Smooth muscle cell (in vitro differentiated cells): Measurements from ENCODE around the gene PPP2R2B. TPM values are rescaled to one million over a fixed set of nuclear protein-coding genes. Genes with fewer than 3 reads are reported as not detected.

ENCODE experiments used
- DNase-seq: peaks from one replicate; lab custom pipeline; 2025; ENCODE audit not compliant: unreplicated experiment; lab: John Stamatoyannopoulos, UW
- H2AFZ ChIP-seq: fragments of 200-600 bp; sonication (generic); 2 replicates; pipeline ENCODE4 v1.6.0; 2016; ENCODE audit warnings: antibody characterized with exemption, low read depth, mild to moderate bottlenecking
- H3F3A ChIP-seq: fragments of 200-600 bp; sonication (generic); 2 replicates; pipeline ENCODE4 v1.6.0; 2017; ENCODE audit warnings: antibody characterized with exemption, low read depth
- H3K27ac ChIP-seq: fragments of 200-600 bp; sonication (generic); 2 replicates; pipeline ENCODE4 v1.5.1; 2016; ENCODE audit warnings: low read depth, mild to moderate bottlenecking
- H3K27me3 ChIP-seq: fragments of 200-600 bp; sonication (generic); 2 replicates; pipeline ENCODE4 v1.6.1; 2016; ENCODE audit warnings: low read depth, mild to moderate bottlenecking
- H3K36me3 ChIP-seq: fragments of 200-600 bp; sonication (generic); 2 replicates; pipeline ENCODE4 v1.5.1; 2016; ENCODE audit warnings: low read depth
- H3K4me1 ChIP-seq: fragments of 200-600 bp; sonication (generic); 2 replicates; pipeline ENCODE4 v1.5.1; 2016; ENCODE audit warnings: low read depth
- H3K4me2 ChIP-seq: fragments of 200-600 bp; sonication (generic); 2 replicates; pipeline ENCODE4 v1.6.0; 2016; ENCODE audit warnings: mild to moderate bottlenecking
- H3K4me3 ChIP-seq: fragments of 200-600 bp; sonication (generic); 2 replicates; pipeline ENCODE4 v1.5.1; 2016; ENCODE audit warnings: mild to moderate bottlenecking
- H3K79me2 ChIP-seq: fragments of 200-600 bp; sonication (generic); 2 replicates; pipeline ENCODE4 v1.6.0; 2016; ENCODE audit warnings: low read depth, mild to moderate bottlenecking
- H3K9ac ChIP-seq: fragments of 200-600 bp; sonication (generic); 2 replicates; pipeline ENCODE4 v1.6.0; 2016; ENCODE audit warnings: low read depth
- H3K9me3 ChIP-seq: fragments of 200-600 bp; sonication (generic); replicated peaks from 2 replicates; pipeline ENCODE4 v1.5.1; 2016; ENCODE audit warnings: low read depth
- H4K20me1 ChIP-seq: fragments of 200-600 bp; sonication (generic); 2 replicates; pipeline ENCODE4 v1.6.0; 2016; ENCODE audit warnings: low read depth
- WGBS: methylation state at CpG from one replicate; pipeline ENCODE4 v1.1.7; 2016; ENCODE audit warnings: low lambda C conversion rate; 5-methylcytosine and 5-hydroxymethylcytosine counted together
- polyA plus RNA-seq: library from polyadenylated mRNA; unstranded; fragments of >200 nt; fragmentation: Nextera tagmentation; extraction: Ambion mirVana; gene quantifications from 2 replicates; pipeline ENCODE4 v1.2.1, GENCODE V29; 2016
- total RNA-seq: library from RNA; depleted of rRNA; stranded (reverse); fragments of >200 nt; gene quantifications from 2 replicates; pipeline ENCODE4 v1.2.3, GENCODE V29; 2014
- TF ChIP-seq, protein P1 (sequence below): fragments of 200-600 bp; sonication (generic); IDR thresholded peaks from 2 replicates; pipeline ENCODE4 v1.5.1; 2017; ENCODE audit warnings: borderline replicate concordance, mild to moderate bottlenecking, antibody characterized with exemption; ENCODE audit not compliant: insufficient read depth, poor library complexity, severe bottlenecking

PPP2R2B gene
- total and polyA plus RNA-seq, 2 experiments from 2014 or later: 0.89 to 2.2 TPM

DNA sequence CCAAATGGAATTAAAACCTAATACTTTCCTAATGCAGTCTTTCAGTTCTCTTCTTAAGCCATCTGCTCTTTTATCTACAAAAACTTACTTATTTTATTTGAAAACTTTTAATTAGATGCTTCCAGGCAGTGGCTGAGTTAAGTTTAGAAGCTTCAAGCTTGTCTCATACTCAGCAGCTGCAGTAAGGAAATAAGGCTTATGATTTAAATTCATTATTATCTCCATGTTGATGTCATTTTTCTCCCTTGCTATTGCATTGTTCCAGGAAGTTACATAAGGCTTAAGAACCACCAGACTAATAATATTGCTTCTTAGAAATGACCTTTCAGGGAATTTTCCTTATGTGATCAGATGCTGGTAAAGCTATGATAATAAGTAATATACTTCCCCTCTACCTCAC is 119.6 kb downstream of the PPP2R2B start:
- Histone ChIP-seq H3K36me3 (no peaks in the 10 kb centered on the region), H3F3A (no peaks in the 10 kb centered on the region), H3K27me3 (no peaks in the 10 kb centered on the region), H4K20me1 (no peaks in the 10 kb centered on the region), H3K4me1 (no peaks in the 10 kb centered on the region), H3K4me2 (no peak overlapping the region), H3K79me2 (no peaks in the 10 kb centered on the region), H3K27ac (no peak overlapping the region), H2AFZ (no peak overlapping the region), H3K9ac (no peak overlapping the region), H3K4me3 (no peak overlapping the region), H3K9me3 (no peaks in the 10 kb centered on the region)
- TF ChIP-seq, protein P1, sequence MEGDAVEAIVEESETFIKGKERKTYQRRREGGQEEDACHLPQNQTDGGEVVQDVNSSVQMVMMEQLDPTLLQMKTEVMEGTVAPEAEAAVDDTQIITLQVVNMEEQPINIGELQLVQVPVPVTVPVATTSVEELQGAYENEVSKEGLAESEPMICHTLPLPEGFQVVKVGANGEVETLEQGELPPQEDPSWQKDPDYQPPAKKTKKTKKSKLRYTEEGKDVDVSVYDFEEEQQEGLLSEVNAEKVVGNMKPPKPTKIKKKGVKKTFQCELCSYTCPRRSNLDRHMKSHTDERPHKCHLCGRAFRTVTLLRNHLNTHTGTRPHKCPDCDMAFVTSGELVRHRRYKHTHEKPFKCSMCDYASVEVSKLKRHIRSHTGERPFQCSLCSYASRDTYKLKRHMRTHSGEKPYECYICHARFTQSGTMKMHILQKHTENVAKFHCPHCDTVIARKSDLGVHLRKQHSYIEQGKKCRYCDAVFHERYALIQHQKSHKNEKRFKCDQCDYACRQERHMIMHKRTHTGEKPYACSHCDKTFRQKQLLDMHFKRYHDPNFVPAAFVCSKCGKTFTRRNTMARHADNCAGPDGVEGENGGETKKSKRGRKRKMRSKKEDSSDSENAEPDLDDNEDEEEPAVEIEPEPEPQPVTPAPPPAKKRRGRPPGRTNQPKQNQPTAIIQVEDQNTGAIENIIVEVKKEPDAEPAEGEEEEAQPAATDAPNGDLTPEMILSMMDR: no peak
- DNase-seq: no peak

DNA sequence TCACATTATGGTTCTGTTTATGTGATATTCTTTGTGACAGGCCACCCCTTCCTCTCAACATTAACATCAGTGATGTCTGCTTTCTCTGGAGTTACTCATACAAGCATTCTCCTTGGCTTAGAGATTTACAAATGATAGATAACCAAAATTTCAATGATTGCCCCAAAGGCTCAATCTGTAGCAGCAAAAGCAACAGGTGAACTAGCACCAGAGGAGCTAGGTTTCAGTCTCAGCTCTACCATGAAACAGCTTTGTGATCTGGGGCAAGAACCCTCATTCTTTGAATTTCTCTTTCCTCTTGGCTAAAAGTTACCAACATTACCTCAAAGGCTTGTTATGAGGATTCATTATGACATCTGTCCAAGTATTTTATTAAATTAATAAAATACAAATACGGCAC is 120.5 kb downstream of the PPP2R2B start:
- WGBS: 95% methylated on average over 1 of the region's 1 CpG
- Histone ChIP-seq H3K4me3 (no peak overlapping the region), H3K4me2 (no peak overlapping the region), H3K36me3 (no peaks in the 10 kb centered on the region), H3K4me1 (no peaks in the 10 kb centered on the region), H3F3A (no peaks in the 10 kb centered on the region), H3K9me3 (no peaks in the 10 kb centered on the region), H2AFZ (no peak overlapping the region), H3K79me2 (no peaks in the 10 kb centered on the region), H3K9ac (no peak overlapping the region), H3K27ac (no peak overlapping the region), H4K20me1 (no peaks in the 10 kb centered on the region), H3K27me3 (no peaks in the 10 kb centered on the region)
- DNase-seq: no peak
- TF ChIP-seq, protein P1: no peak

DNA sequence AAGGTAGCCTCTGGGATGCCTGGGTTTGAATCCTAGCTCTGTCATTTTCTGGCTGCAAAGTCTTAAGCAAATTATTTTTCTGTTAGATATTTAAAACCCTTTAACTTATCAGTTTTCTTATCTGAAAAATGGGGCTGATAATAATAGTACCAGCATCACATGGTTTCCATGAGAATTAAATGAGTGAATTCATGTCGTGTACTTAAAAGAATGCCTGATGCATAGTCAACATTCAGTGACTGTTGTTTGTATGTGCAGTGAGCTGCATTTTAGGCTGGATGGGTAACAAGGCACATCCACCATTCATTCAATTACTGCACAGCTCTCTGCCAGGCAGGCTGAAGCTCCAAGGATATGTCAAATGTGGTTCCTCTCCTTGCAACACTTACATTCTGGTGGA is 122.0 kb downstream of the PPP2R2B start:
- H4K20me1 ChIP-seq: no peaks in the 10 kb centered on the region
- no peaks in the 10 kb centered on the region for H3K36me3 ChIP-seq
- DNase-seq: no peak
- H2AFZ ChIP-seq: no peak overlapping the region
- TF ChIP-seq, protein P1: no peak
- no peaks in the 10 kb centered on the region for H3K27me3 ChIP-seq
- no peaks in the 10 kb centered on the region for H3F3A ChIP-seq
- H3K9ac ChIP-seq: no peak overlapping the region
- no peak overlapping the region for H3K4me2 ChIP-seq
- no peaks in the 10 kb centered on the region for H3K79me2 ChIP-seq
- H3K9me3 ChIP-seq: no peaks in the 10 kb centered on the region
- no peak overlapping the region for H3K4me3 ChIP-seq
- H3K4me1 ChIP-seq: no peaks in the 10 kb centered on the region
- WGBS: 55% methylated on average over 1 of the region's 1 CpG
- H3K27ac ChIP-seq: no peak overlapping the region

DNA sequence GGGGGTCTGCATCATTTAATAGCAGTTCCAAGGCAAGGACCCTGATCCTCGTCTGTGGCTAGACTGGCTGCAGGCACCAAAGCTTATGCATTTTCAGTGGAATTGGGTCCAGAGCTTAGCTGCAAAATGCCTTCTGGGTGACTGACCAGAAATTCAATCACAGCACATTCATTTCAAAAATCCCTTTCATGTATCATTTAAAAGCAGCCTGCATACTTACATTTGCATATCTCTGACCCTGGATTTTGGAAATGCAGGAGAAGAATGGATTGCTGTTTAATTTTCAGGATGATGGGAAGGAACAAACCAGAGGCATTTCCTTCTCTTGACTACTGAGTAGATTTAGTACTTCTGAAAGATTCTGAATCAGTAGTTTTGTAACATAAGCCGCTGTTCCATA is 122.8 kb downstream of the PPP2R2B start:
- H3F3A ChIP-seq: no peaks in the 10 kb centered on the region
- WGBS: 60% methylated on average over 2 of the region's 2 CpGs
- H3K79me2 ChIP-seq: no peaks in the 10 kb centered on the region
- no peaks in the 10 kb centered on the region for H3K4me1 ChIP-seq
- no peak overlapping the region for H2AFZ ChIP-seq
- no peaks in the 10 kb centered on the region for H4K20me1 ChIP-seq
- no peaks in the 10 kb centered on the region for H3K36me3 ChIP-seq
- H3K4me3 ChIP-seq: no peak overlapping the region
- H3K4me2 ChIP-seq: peak overlapping the region; percentile 12
- no peak overlapping the region for H3K9ac ChIP-seq
- no peak for DNase-seq
- H3K27ac ChIP-seq: no peak overlapping the region
- TF ChIP-seq, protein P1: no peak
- no peaks in the 10 kb centered on the region for H3K9me3 ChIP-seq
- H3K27me3 ChIP-seq: no peaks in the 10 kb centered on the region
